Pancreas (tissue), 10 donors: ENCODE results near the gene CEP170B. TPM values are rescaled to one million over a fixed set of nuclear protein-coding genes. Genes with fewer than 3 reads are reported as not detected.

ENCODE experiments used
- ATAC-seq, 4 donors: fragments of 200-7000 bp; cut with Tn5 transposase; one replicate each; pipeline versions ENCODE4 v1.8.0 to v1.9.1; 2020; ENCODE audit warnings: mild to moderate bottlenecking in 4 of 4, moderate library complexity in 4 of 4
- DNase-seq, 6 donors: peaks; one replicate each; pipeline ENCODE4 v3.0.0-alpha.2; 2020
- FAIRE-seq: peaks from 2 replicates; lab custom pipeline; 2012; peaks lifted over from hg19 to GRCh38; lab: Jason Lieb, UNC
- H3K27ac ChIP-seq, 4 donors: fragments of 200-600 bp; sonication (generic); 1 replicate in 3 of 4; 2 replicates in 1 of 4; pipeline versions ENCODE4 v1.5.0 to v1.8.0; 2020
- H3K27me3 ChIP-seq, 4 donors: fragments of 200-600 bp; one replicate each; pipeline ENCODE4 v1.8.0; 2021
- H3K36me3 ChIP-seq, 3 donors: fragments of 200-600 bp; sonication (generic) in 1 of 3; one replicate each; pipeline versions ENCODE4 v1.5.0 to v1.8.0; 2020 to 2021
- H3K4me1 ChIP-seq, 3 donors: fragments of 200-600 bp; one replicate each; pipeline ENCODE4 v1.8.0; 2021
- H3K4me3 ChIP-seq, 4 donors: fragments of 200-600 bp; sonication (generic) in 2 of 4; one replicate each; pipeline versions ENCODE4 v1.5.0 to v1.8.0; 2020 to 2021
- H3K9me3 ChIP-seq, 4 donors: fragments of 200-600 bp; one replicate each; pipeline ENCODE4 v1.8.0; 2021
- WGBS, 2 donors: extraction: QIAGEN DNeasy Blood & Tissue Kit; methylation state at CpG; one replicate each; pipeline ENCODE4 v1.1.7; 2013; 5-methylcytosine and 5-hydroxymethylcytosine counted together
- intact Hi-C, 3 donors: fragments of 100-400 bp; cut with DNase I; formaldehyde crosslinking; loops; one replicate each; pipeline versions ENCODE4 v1.11.1 to v1.14.2; 2022
- polyA plus RNA-seq, 2 donors: library from polyadenylated mRNA; stranded (reverse); fragments of 200-250 nt; gene quantifications; one replicate each; pipeline ENCODE4 v1.2.3, GENCODE V29; 2013
- total RNA-seq, 6 donors: library from RNA; stranded (reverse); fragmentation: NEBNext Ultra II Directional in 4 of 6; extraction: Animal tissue kit (Norgen Biotek cat#: 25700) in 4 of 6; gene quantifications; one replicate each; pipeline versions ENCODE4 v1.2.1 to v1.2.4, GENCODE V29; 2021 to 2023
- TF ChIP-seq, protein P1 (sequence below), 4 donors: fragments of 200-600 bp; sonication (generic) in 3 of 4; IDR thresholded peaks; one replicate each; pipeline versions ENCODE4 v1.5.0 to v1.8.0; 2021; ENCODE audit warnings: antibody characterized with exemption in 4 of 4
- donor health status: healthy with polysubstance abuse.
- donor health status: DM: no; HTN: no; CAD: no; lungs with moderate emphysema.
- donor health status: DM: no; HTN: no; CAD: no.
- donor health status: control.
- donor health status: control.
- donor health status: Bipolar disorder and iron deficiency.
- donor health status: DM: yes; HTN: yes; CAD: no.
- donor health status: DM: no; HTN: no; CAD: no.
- donor health status: DM: no; HTN: no; CAD: no.
- donor health status: DM: yes; HTN: yes; CAD: no.

Gene CEP170B
- total RNA-seq (10 to 100 TPM; 17.7 to 26.3 (median 21.9) TPM), polyA plus RNA-seq (10 to 100 TPM; 19.1 to 43.8 TPM)

DNA sequence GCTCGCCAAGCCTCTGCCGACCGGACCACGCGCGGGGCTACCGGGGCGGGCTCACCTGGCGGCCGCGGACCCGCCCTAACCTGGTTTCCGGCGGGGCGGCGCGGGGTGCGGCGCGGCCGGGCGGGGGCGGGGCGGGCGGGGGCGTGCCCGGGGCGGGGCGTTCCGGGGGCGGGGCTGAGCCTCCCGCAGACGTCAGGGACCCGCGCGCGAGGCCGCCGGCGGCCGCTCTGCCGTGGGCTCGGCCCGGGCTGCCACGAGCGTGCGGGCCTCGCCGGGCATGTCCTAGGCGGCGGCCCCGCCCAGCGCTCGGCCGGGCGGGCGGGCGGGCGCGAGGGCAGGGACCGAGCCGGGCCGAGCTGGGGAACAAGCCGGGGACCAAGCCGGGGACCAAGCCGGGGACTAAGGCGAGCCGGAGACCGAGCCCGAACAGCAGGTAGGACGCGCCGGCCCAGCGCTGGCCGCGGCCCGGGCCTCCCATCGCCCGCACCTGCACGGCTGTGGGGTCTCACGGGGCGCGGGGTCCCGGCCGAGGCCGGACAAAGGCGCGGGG, at the start of gene CEP170B:
CEP170B (plus strand) TSS at position 188 of the 550 bp plus-strand sequence. CDS start 3,183 bp downstream, outside the sequence.
- Histone ChIP-seq H3K27me3 (no peaks in the 10 kb centered on the region), H3K4me1 (peaks cover 0 to 14% (median 4%) of the 10 kb centered on the region in 3 donors), H3K4me3 (peak within 1 kb of the TSS; percentile 44 to 77 (median 74)), H3K9me3 (no peaks in the 10 kb centered on the region), H3K27ac (peak within 1 kb of the TSS; percentile 69 to 85 (median 84)), H3K36me3 (no peaks in the 10 kb centered on the region)
- FAIRE-seq (no peak), ATAC-seq (peak; percentile 64 to 75 (median 70)), DNase-seq (peak in 5 of 6 donors; percentile 41 to 86 (median 69))
- WGBS, 2 donors = 0 to 1% methylated on average over 15 to 84 of the region's 88 CpGs
- intact Hi-C loops = no loop called here
- TF ChIP-seq, protein P1, sequence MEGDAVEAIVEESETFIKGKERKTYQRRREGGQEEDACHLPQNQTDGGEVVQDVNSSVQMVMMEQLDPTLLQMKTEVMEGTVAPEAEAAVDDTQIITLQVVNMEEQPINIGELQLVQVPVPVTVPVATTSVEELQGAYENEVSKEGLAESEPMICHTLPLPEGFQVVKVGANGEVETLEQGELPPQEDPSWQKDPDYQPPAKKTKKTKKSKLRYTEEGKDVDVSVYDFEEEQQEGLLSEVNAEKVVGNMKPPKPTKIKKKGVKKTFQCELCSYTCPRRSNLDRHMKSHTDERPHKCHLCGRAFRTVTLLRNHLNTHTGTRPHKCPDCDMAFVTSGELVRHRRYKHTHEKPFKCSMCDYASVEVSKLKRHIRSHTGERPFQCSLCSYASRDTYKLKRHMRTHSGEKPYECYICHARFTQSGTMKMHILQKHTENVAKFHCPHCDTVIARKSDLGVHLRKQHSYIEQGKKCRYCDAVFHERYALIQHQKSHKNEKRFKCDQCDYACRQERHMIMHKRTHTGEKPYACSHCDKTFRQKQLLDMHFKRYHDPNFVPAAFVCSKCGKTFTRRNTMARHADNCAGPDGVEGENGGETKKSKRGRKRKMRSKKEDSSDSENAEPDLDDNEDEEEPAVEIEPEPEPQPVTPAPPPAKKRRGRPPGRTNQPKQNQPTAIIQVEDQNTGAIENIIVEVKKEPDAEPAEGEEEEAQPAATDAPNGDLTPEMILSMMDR (IDR thresholded peaks at IDR 0.05) = no peak

DNA sequence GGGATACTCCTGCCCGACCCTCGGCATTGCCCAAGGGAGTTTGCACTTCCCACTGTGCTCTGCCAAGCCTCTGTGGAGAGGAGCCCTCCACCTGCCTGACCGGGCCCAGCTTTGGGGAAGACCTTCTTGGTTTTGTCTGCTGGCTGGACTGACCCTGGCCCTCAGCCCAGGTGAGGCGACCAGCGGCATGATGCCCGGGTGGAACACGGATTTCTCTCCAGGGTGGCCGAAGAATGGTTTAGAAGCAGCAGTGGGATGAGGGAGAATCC, 48.5 kb upstream of the CEP170B start:
- TF ChIP-seq, protein P1 (IDR thresholded peaks at IDR 0.05) = no peak
- 2 to 3% methylated on average over 8 of the region's 8 CpGs for WGBS, 2 donors
- H3K4me1 ChIP-seq = peaks cover 0 to 15% (median 6%) of the 10 kb centered on the region in 3 donors
- no peaks in the 10 kb centered on the region for H3K9me3 ChIP-seq
- no peak for ATAC-seq
- no peaks in the 10 kb centered on the region for H3K36me3 ChIP-seq
- peak in 1 of 6 donors; percentile 57 for DNase-seq
- peak overlapping the region; percentile 61 to 92 (median 88) for H3K4me3 ChIP-seq
- intact Hi-C loops = no loop called here
- peak overlapping the region; percentile 82 to 93 (median 88) for H3K27ac ChIP-seq
- no peaks in the 10 kb centered on the region for H3K27me3 ChIP-seq
- no peak for FAIRE-seq

DNA sequence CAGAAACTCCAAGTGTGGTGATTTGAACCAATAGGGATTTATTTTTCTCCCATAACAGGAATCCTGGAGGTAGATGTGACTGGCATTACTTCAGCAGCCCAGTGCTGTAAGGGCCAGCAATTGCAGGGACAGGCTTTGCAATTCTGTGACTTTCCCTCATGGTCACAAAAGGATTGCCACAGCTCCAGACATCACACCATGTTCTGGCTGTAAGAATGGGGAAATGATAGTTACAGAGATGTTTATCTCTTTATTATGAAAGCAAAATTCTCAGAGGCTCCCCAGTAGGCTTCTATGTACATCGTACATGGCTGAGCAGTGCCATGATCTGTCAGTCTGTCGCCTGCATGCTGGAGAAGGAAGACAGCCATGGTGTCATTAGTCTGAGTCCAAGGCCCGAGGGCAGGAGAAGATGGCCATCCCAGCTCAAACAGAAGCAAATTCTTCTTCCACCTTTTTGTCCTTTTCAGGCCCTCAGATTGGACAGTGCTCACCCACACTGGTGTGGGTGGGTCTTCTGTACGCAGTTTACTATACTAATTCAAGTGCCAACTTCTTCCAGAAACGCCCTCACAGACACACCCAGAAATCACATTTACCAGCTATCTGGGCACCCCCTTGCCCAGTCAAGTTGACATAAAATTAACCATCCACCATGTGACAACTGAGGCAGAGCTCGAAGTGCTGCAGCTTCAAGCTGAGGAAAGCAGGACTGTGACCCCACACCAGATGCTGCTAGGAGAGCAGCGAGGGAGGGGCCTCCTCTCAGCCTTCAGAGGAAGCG, 46.9 kb upstream of the CEP170B start:
- Histone ChIP-seq H3K4me1 (peaks cover 0 to 15% (median 6%) of the 10 kb centered on the region in 3 donors), H3K27ac (no peak overlapping the region), H3K9me3 (no peaks in the 10 kb centered on the region), H3K27me3 (no peaks in the 10 kb centered on the region), H3K36me3 (no peaks in the 10 kb centered on the region), H3K4me3 (no peak overlapping the region)
- WGBS, 2 donors = 94 to 96% methylated on average over 8 of the region's 8 CpGs
- TF ChIP-seq, protein P1 (IDR thresholded peaks at IDR 0.05) = no peak
- intact Hi-C loops = no loop called here
- ATAC-seq (no peak), DNase-seq (peak in 2 of 6 donors; percentile 4), FAIRE-seq (no peak)

DNA sequence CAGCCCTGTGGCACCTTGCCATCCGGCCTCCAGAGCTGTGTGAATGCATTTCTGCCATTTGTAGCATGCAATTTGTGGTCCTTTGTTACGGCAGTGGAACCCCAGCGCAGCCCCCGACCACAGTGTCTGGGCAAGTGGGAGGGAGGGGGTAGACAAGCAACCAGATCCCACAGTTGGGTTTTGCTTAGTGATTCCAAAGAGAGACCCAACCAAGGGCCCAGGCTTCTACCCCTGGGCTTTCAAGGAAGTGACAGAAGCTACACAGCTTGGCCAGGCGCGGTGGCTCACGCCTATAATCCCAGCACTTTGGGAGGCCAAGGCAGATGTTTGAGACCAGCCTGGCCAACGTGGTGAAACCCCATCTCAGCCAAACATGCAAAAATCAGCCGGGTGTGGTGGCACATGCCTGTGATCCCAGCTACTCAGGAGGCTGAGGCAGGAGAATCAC, 46.3 kb upstream of the CEP170B start:
- Histone ChIP-seq H3K4me3 (no peak overlapping the region), H3K36me3 (no peaks in the 10 kb centered on the region), H3K27ac (no peak overlapping the region), H3K4me1 (peaks cover 0 to 15% (median 6%) of the 10 kb centered on the region in 3 donors), H3K9me3 (no peaks in the 10 kb centered on the region), H3K27me3 (no peaks in the 10 kb centered on the region)
- peak in 2 of 6 donors; percentile 18 to 49 for DNase-seq
- TF ChIP-seq, protein P1 (IDR thresholded peaks at IDR 0.05) = no peak
- FAIRE-seq = no peak
- ATAC-seq = no peak
- WGBS, 2 donors = 89% methylated on average over 9 of the region's 9 CpGs
- intact Hi-C loops = no loop called here
